ENCODE results near the gene PARP14.

- TF ChIP-seq CTCF (IDR thresholded peaks at IDR 0.05; ENCODE audit: low read depth, low read length) (no peak), EZH2phosphoT487 (IDR thresholded peaks at IDR 0.05; ENCODE audit: low read depth) (no peak)
Measured at GRCh38 chr3:122725106-122725505, 44.5 kb downstream of the PARP14 start.

Data from OCI-LY3 (cell line).